ENCODE results near the gene APH1B.
"Not testable (repeated sequence)": the region's sequence is repeated elsewhere in the genome, so short reads cannot be mapped to it uniquely, and the experiment has no call there.

APH1B gene

GRCh38 chr15:63330926-63331325 lies 53.5 kb downstream of the APH1B start:
- no peak for DNase-seq (ENCODE audit: low read depth in 3 of 3)

DNA sequence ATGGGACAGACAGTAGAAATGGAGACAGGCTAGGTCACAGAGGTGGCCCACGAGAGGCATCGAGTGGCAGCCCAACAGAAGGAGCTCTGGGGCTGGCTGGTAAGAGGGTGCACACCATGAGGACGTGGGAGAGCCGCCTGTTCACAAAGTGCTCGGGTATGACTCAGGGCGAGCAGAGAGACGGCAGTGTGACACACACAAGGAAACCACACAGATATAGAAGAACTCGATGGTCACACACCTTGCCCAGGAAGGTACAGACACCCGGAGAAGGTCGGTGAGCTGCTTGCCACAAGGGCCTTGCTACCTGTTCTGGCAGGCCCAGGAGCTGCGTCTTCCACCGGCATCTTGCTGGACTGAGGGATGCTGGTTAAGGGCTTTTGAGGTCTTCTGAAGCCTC lies 54.1 kb downstream of the APH1B start:
- DNase-seq (ENCODE audit: low read depth in 3 of 3) = no peak

DNA sequence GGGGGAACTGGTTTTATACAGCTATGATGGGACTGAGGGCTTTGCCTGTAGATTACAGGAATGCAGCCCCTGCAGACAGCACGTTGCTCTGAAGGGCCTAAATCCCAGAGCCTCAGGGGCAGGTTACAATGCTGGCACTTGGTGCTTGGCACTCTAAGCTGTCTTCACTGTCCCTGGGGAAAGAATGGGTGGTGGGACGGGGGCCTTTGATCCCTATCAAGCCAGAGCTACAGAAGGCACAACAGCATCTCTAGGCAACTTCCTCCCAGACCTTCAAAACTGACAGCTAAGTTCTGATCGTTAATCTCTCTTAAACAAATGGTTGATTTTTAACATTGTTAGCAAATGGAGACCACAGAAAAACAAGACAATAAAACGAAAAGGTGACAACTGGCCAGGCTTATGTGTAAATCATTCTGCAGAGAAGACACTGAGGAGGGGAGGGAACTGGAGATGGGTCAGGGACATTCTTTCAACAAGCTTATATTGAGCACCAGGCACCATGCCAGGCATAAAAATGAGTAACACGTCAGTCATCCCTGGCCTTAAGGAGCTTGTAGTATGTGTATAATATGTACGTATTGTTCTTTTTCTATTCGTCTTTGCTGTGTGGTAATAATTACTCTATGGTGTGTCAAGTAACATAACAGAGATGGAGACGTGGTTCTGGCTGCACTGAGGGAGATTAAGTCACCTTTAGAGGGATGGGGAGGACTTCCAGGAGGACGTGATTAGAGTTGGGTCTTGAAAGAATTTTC lies 55.1 kb downstream of the APH1B start:
- DNase-seq (ENCODE audit: low read depth in 3 of 3) = no peak

DNA sequence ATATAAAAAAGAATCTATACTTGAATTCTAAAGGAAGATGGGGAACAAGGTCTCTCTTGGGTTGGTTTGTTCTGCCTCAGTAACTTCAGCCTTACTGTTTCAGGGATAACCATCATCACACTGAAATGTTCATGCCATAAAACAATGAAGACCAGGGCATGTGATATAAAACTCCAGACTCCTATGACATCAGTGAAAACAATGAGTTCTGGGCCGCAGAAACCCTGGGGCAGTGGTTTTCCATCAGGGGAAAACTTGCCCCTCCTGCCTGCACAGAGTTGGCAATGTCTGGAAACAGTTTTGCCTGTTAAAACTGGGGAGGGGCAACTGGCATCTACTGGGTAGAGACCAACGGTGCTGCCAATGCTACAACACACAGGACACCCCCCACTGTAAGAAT lies 57.4 kb downstream of the APH1B start:
- no peak for DNase-seq (ENCODE audit: low read depth in 3 of 3)

DNA sequence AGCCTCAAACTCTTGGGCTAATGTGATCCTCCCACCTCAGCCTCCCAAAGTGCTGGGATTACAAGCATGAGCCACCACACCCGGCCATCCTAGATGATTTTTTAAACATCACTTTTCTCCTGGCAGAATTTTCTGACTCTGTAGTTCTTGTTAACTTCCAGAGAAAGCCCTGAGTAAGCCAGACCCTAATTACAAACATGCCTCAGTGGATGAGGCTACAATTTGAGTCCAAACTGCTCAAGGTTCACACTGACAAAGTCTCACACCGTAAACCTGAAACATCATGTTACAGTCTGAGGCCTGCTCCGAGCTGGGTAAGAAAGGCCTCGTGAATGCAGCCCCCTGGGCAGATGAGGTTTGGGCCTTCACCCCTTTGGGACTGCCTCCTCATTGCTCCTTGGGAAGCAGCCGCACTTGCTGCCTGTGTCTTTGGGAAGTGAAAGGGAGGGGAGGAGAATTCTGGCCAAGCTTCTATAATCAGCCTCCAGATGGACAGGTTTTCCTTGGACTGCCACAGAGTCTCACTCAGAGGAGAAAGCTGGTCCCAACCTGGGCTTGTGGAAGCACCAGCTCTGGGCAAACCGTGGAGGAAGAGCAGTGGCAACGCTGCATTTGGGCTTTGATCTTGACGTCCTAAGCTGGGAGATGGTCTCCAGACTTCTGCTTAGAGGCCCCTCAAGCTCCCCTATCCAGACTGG lies 58.3 kb downstream of the APH1B start:
- no peak for DNase-seq (ENCODE audit: low read depth in 3 of 3)

DNA sequence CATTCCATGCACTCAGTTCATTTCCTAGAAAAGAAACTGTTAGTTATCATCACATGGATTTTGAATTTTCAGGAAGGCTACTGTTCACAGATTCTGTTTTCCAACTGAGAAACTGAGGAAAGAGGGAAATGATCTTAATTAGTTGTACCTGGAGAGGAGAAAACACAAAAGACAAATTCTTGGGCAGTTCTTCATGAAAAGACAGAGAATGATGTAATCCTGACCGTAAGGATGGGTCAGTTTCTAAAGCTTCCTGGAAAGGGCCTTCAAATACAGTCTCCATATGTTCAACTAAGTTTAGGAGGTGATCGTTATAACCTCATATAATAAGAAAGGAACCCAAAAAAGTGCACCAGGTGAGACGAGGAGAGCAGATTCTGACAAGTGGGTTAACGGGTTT lies 59.6 kb downstream of the APH1B start:
- DNase-seq (ENCODE audit: low read depth in 3 of 3) = no peak

DNA sequence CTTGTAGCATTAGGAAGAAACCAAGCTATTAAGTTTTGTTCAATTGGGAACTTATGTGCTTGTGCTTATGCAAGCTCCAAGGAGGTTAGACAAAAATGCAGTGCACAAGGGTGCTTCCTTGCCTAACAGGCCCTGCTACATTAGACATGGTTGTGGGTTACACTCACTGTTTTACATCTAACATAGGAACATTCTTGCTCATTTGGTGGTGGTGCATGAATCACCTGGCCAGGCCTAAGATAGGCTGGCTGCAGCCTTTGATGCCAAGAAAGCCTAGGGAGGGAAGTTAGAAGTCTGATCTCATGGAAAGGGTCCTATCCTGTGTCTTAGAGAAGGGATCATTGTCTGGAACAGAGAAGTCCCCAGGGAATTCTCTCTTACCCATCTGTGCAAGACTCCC lies 60.8 kb downstream of the APH1B start:
- DNase-seq (ENCODE audit: low read depth in 3 of 3) = no peak

DNA sequence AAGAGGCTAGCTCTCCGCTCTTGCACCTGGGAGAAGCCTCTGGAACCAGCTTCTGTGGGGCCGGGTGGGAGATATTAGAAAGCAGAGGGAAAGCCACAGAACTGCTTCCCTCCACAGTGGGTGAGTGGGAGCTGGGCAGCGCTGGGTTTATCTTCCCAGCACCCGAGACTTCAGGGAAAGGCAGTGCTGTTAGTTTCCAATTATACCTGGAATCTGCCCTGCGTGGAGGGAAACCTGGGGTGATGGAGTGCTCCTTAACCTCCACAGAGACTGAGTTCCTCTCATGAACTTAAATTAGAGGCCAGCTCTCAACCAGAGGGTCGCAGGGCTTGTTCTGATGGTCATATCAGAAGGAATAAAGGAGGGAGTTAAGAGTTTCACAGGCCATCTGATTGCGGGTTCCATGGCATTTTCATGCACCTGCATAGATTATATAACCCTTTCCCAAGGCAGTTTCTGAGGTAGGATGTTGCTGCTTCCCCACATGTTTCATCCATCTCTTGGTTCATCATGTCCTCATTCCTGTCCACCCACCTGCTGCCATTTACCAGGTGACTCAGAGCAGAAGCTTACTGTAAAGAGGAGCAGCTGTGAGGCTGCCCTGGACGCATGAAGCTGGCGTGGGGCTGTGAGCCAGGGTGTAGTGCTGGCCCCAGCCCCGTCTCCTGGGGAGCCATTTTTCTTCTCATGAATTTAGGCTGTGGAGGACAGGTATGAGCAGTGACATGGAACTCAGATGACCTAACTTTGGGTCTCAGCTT lies 61.8 kb downstream of the APH1B start:
- DNase-seq (ENCODE audit: low read depth in 3 of 3) = no peak

GRCh38 chr15:63339836-63340235 lies 62.4 kb downstream of the APH1B start:
- no peak for DNase-seq (ENCODE audit: low read depth in 3 of 3)

DNA sequence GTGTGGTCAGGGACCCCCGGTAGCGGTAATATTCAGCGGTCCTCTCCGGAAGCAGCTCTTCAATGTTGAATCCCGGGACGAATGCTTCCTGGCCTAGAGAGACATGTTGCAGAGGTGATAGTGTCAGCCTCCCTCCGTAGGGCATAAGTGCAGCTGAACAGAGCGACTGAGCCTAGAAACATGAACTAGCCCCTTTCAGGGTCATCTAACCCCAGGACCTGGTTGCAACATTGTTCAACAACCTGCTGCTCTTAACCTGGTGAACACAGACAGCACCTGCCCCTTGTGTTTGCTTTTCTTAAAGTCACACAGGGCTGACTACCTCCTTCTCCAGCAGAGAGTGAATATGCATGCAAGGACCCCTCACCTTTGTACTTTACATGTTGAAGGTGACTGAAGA lies 62.9 kb downstream of the APH1B start:
- DNase-seq (ENCODE audit: low read depth in 3 of 3) = no peak

DNA sequence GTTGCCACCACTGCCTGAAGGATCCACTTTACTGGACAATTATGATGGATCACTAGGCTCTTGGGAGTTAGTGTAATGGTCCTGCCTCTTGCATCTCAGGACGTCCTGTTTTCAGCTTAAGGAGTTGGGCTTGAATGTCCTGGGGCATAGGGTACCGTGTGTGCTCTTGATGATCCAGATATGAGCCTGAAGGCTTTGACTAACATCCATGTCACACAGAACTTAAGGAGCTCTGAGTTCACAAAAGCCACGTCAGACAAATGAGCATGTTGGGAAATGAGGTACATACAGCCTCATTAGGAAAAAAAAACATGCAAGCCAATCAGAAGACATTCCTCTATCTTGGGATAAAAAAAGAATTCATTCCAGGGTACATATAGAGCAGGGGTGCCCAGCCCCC lies 63.5 kb downstream of the APH1B start:
- no peak for DNase-seq (ENCODE audit: low read depth in 3 of 3)

- DNase-seq (ENCODE audit: low read depth in 3 of 3) = no peak
Observed at GRCh38 chr15:63341898-63342297, 64.5 kb downstream of the APH1B start.

DNA sequence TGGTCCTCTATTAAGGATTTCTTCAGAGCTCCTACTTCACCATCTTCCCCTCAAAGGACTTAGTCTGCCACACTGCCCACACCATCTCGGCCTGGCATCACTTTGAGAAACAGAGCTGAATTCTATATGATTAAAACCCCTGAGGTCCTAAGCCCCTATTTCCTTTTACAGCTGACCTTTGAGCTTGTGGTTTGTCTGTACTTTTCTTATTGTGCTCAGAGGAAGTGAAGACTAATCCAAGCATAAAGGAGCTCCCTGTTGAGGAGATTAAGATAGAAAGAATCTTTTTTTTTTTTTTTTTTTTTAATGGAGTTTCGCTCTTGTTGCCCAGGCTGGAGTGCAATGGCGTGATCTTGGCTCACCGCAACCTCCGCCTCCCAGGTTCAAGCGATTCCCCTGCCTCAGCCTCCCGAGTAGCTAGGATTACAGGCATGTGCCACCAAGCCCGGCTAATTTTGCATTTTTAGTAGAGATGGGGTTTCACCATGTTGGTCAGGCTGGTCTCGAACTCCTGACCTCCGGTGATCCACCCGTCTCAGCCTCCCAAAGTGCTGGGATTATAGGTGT lies 65.7 kb downstream of the APH1B start:
- not testable (repeated sequence) for DNase-seq (ENCODE audit: low read depth in 3 of 3)

DNA sequence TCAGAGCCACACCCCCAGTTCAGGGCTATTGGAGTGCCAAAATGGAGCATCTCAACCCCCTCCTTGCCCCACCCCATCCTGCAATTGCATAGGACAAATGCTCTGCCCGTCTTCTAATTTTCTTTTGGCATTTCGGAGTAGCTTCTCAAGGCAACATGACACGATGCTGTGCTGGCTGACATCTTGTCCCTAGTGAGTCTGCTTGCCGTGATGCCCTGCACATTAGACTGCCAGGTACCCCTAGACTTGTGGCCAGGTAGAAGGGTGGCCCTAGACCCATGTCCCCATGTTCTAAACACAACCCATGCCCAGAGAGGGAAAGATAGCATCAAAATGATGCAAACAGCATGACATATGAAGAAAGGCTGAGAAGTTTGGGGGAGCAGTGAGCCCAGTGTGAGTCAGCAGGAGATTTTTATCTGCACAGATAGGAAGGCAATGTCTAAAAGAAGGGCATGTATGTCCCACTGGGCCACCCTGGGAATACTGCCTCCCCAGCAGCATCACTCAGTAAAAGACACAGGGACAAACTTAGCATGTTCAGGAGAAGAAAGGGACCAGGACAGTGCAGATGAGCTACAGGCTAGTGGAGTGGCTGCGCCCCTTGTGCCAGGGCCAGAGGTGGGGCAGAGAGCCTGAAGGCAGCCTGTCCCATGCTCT lies 67.5 kb downstream of the APH1B start:
- no peak for DNase-seq (ENCODE audit: low read depth in 3 of 3)

GRCh38 chr15:63345391-63345752 lies 68.0 kb downstream of the APH1B start:
- no peak for DNase-seq (ENCODE audit: low read depth in 3 of 3)

GRCh38 chr15:63347074-63347857 lies 69.9 kb downstream of the APH1B start:
- no peak for DNase-seq (ENCODE audit: low read depth in 3 of 3)

GRCh38 chr15:63348392-63348791 lies 71.0 kb downstream of the APH1B start:
- DNase-seq (ENCODE audit: low read depth in 3 of 3) = no peak

DNA sequence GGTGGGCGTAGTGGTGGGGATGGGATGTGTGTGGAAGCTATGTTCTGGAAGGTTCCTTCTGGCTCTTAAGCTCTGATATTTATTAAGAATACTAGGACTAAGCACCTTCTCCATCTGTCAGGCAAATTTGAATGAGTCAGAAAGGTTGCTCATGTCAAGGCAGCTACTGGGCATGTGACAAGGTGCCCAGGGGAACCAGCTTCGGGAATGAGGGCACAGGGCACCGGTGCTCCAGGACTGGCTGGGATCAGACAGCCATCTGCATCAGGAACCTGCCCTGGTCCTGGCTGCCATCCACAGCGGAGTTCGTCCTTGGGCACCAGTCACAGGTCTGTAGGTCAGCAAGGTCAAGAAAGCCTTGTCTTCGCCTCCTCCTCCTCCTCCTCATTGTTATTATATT lies 71.8 kb downstream of the APH1B start:
- DNase-seq (ENCODE audit: low read depth in 3 of 3) = no peak

GRCh38 chr15:63349621-63350020 lies 72.2 kb downstream of the APH1B start:
- DNase-seq (ENCODE audit: low read depth in 3 of 3) = no peak

- no peak for DNase-seq (ENCODE audit: low read depth in 3 of 3)
Observed at GRCh38 chr15:63350178-63350621, 72.8 kb downstream of the APH1B start.

DNA sequence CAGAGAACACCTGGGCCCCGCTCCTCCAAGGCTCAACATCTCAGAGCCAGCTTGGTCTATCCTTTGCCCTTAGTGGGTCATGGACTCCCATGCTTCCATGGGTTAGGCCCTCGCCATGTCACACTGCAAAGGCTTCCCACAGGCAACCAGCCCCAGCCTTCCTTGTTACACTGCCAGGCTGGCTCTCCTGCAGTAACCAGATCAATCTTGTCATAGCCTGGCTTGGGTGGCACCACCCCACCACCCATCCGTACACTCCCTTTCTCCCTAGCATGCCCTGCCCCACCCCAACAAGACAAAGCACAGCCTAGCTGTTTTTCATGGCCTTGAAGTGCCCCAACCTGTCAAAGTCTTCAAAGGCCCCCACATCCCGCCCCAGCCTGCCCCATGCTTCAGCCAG lies 73.8 kb downstream of the APH1B start:
- no peak for DNase-seq (ENCODE audit: low read depth in 3 of 3)

All from stimulated activated CD4-positive, alpha-beta T cell treated with anti-CD3 and anti-CD28 coated beads, TNF-alpha, amount 100 ng/mL, for 4 hours (primary cell).